Fibroblast of skin of left biceps (primary cell): ENCODE measurements around the gene GMDS.

Experiments used
- DNase-seq, 2 experiments: peaks; one replicate each; pipeline ENCODE4 v3.0.0-alpha.2; 2013; ENCODE audit warnings: low read depth in 2 of 2

Gene GMDS

GRCh38 chr6:1614448-1615150 lies 630.8 kb downstream of the GMDS start:
- no peak for DNase-seq

GRCh38 chr6:1613688-1614447 lies 631.5 kb downstream of the GMDS start:
- DNase-seq = no peak

GRCh38 chr6:1613346-1613687 lies 632.1 kb downstream of the GMDS start:
- no peak for DNase-seq

- no peak for DNase-seq
Measured at GRCh38 chr6:1612974-1613306, 632.5 kb downstream of the GMDS start.

GRCh38 chr6:1612299-1612973 lies 633.0 kb downstream of the GMDS start:
- DNase-seq = no peak

GRCh38 chr6:1611572-1612298 lies 633.7 kb downstream of the GMDS start:
- no peak for DNase-seq

GRCh38 chr6:1611322-1611571 lies 634.2 kb downstream of the GMDS start:
- no peak for DNase-seq

GRCh38 chr6:1610497-1611321 lies 634.7 kb downstream of the GMDS start:
- no peak for DNase-seq

- peak; percentile 55 to 61 for DNase-seq
Measured at GRCh38 chr6:1609648-1610496, 635.5 kb downstream of the GMDS start, which contains the start of gene FOXC1. TSS of gene FOXC1 (plus strand) at chr6:1609915. CDS start at chr6:1610446, 531 bp downstream.

- DNase-seq = no peak
Measured at GRCh38 chr6:1609041-1609647, 636.3 kb downstream of the GMDS start.

GRCh38 chr6:1608222-1609040 lies 637.0 kb downstream of the GMDS start:
- DNase-seq = no peak

- no peak for DNase-seq
Measured at GRCh38 chr6:1607516-1608221, 637.7 kb downstream of the GMDS start.

- DNase-seq = no peak
Measured at GRCh38 chr6:1606780-1607515, 638.5 kb downstream of the GMDS start.

GRCh38 chr6:1605893-1606779 lies 639.3 kb downstream of the GMDS start:
- DNase-seq = no peak

- no peak for DNase-seq
Measured at GRCh38 chr6:1605004-1605892, 640.2 kb downstream of the GMDS start.
